ENCODE data around the gene KRT75.

GRCh38 chr12:52443966-52444365 lies 9.8 kb upstream of the KRT75 start:
- no peak for TF ChIP-seq ZNF512 (CRISPR knock-in tag; IDR thresholded peaks at IDR 0.05; ENCODE audit: borderline replicate concordance)
- TF ChIP-seq HMGXB4 (CRISPR knock-in tag; IDR thresholded peaks at IDR 0.05), result no peak
- no peak for TF ChIP-seq E2F1 (CRISPR knock-in tag; IDR thresholded peaks at IDR 0.05)
- no peak for TF ChIP-seq ATF3 (CRISPR knock-in tag; conservative IDR thresholded peaks at IDR 0.05)
- TF ChIP-seq CTCF (IDR thresholded peaks at IDR 0.05), result no peak
